ENCODE data around the gene HOXB8.

Gene HOXB8

DNA sequence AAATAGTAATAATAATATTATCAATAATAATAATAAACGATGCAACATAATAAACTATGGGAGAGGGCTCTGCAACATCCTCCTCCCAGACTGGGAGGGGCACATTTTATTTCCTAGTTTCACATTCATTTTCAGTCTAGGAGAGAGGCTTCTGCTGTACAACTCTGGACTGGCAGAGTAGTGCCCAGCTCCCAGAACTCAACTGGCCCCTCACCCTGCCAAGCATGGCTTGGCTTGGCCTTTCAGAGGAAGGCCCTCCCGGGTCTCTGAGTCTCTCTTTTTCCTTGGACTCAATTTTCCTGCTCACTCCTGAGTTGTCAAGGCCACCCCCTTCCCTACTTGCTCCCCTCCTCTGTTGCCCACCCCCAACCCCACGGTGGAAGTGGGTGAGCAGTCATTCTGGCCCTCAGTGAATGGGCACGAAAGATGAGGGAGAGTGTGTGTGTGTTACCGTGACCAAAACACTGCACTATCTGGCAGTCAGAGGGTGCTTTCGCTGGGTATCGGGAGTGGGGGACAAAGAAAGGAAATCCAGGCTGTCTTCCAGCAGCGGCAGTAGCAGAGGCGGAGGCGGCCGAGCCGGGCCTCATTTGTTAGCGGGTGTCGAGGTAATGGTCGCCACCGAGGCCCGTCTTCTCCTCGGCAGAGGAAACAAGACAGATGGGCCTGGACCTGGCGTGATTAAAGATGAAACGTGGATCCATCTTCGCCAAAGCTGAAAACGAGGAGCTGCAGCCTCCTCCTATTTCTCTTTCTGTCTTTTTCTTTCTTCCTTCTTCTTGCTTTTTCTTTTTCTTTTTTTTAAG is 39.2 kb downstream of the HOXB8 start:
- H3K36me3 ChIP-seq (ENCODE audit: low read depth), result peaks cover 5% of the 10 kb centered on the region
- no peaks in the 10 kb centered on the region for H3K9me3 ChIP-seq (ENCODE audit: severe bottlenecking)
- DNase-seq (ENCODE audit: low spot score) (no peak), ATAC-seq (ENCODE audit: low read depth) (no peak)
- peaks cover 5% of the 10 kb centered on the region for H3K4me1 ChIP-seq (ENCODE audit: insufficient read depth, poor library complexity, severe bottlenecking)
- H3K27ac ChIP-seq (ENCODE audit: poor library complexity, severe bottlenecking), result no peak overlapping the region
- H3K4me3 ChIP-seq (ENCODE audit: severe bottlenecking), result no peak overlapping the region
- no peaks in the 10 kb centered on the region for H3K27me3 ChIP-seq (ENCODE audit: insufficient read depth, poor library complexity, severe bottlenecking)
- TF ChIP-seq, protein P1, sequence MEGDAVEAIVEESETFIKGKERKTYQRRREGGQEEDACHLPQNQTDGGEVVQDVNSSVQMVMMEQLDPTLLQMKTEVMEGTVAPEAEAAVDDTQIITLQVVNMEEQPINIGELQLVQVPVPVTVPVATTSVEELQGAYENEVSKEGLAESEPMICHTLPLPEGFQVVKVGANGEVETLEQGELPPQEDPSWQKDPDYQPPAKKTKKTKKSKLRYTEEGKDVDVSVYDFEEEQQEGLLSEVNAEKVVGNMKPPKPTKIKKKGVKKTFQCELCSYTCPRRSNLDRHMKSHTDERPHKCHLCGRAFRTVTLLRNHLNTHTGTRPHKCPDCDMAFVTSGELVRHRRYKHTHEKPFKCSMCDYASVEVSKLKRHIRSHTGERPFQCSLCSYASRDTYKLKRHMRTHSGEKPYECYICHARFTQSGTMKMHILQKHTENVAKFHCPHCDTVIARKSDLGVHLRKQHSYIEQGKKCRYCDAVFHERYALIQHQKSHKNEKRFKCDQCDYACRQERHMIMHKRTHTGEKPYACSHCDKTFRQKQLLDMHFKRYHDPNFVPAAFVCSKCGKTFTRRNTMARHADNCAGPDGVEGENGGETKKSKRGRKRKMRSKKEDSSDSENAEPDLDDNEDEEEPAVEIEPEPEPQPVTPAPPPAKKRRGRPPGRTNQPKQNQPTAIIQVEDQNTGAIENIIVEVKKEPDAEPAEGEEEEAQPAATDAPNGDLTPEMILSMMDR (IDR thresholded peaks at IDR 0.05; ENCODE audit: poor library complexity, severe bottlenecking), result no peak

DNA sequence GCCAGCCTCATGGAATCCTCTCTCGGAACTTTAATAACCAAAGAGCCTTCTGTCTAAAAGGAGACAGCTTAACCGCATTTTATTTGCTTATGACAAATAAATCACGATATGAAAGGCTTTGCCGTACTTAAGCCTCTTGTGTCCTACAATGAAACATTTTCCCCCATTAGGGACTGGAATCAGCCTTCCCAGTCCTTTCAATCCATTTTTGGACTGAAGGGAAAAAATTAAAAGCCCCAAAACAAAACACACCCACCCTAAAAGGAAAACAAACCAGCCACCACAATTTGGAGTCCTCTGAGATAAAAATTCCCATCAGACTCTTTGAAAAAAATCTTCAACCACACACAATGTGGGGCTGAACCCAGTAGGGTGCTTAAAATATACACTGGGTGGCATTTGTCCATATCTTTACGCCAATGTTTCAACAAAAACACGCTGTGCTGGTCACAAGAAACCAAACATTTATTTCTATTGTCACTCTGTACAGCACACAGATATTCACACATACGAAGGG is 40.0 kb downstream of the HOXB8 start:
- Histone ChIP-seq H3K4me1 (ENCODE audit: insufficient read depth, poor library complexity, severe bottlenecking) (peaks cover 5% of the 10 kb centered on the region), H3K4me3 (ENCODE audit: severe bottlenecking) (no peak overlapping the region), H3K9me3 (ENCODE audit: severe bottlenecking) (no peaks in the 10 kb centered on the region), H3K27ac (ENCODE audit: poor library complexity, severe bottlenecking) (no peak overlapping the region), H3K27me3 (ENCODE audit: insufficient read depth, poor library complexity, severe bottlenecking) (no peaks in the 10 kb centered on the region), H3K36me3 (ENCODE audit: low read depth) (peaks cover 5% of the 10 kb centered on the region)
- TF ChIP-seq, protein P1 (IDR thresholded peaks at IDR 0.05; ENCODE audit: poor library complexity, severe bottlenecking), result no peak
- DNase-seq (ENCODE audit: low spot score), result no peak
- no peak for ATAC-seq (ENCODE audit: low read depth)

DNA sequence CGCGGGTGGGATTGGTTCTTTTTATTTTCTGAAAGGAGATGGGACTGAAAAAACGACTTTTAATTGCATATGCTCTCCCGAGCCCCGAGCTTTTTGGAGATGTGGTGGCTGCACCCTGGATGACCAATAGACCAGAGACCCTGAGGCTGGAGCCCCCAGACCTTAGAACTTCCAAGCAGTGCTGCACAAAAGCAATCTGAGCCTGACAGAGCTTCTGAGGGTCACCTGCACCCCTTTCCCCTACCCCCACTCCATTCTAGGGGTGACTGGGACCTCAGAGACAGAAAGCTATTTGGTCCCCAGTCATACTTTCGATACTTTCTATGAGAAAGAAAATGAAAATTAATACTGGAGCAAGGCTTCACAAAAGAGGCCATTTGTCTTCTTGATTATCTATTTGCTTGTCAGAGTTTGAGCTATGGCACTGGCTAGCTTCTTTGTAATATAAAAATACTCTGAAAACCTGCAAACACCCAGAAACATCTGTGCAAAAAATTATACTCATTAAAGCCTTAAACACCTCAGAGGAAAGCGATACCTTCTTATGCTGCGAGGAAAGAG is 40.5 kb downstream of the HOXB8 start:
- DNase-seq (ENCODE audit: low spot score) (no peak), ATAC-seq (ENCODE audit: low read depth) (no peak)
- H3K27me3 ChIP-seq (ENCODE audit: insufficient read depth, poor library complexity, severe bottlenecking), result no peaks in the 10 kb centered on the region
- H3K4me3 ChIP-seq (ENCODE audit: severe bottlenecking), result no peak overlapping the region
- peaks cover 5% of the 10 kb centered on the region for H3K36me3 ChIP-seq (ENCODE audit: low read depth)
- TF ChIP-seq, protein P1 (IDR thresholded peaks at IDR 0.05; ENCODE audit: poor library complexity, severe bottlenecking), result no peak
- H3K9me3 ChIP-seq (ENCODE audit: severe bottlenecking), result no peaks in the 10 kb centered on the region
- no peak overlapping the region for H3K27ac ChIP-seq (ENCODE audit: poor library complexity, severe bottlenecking)
- peaks cover 5% of the 10 kb centered on the region for H3K4me1 ChIP-seq (ENCODE audit: insufficient read depth, poor library complexity, severe bottlenecking)

DNA sequence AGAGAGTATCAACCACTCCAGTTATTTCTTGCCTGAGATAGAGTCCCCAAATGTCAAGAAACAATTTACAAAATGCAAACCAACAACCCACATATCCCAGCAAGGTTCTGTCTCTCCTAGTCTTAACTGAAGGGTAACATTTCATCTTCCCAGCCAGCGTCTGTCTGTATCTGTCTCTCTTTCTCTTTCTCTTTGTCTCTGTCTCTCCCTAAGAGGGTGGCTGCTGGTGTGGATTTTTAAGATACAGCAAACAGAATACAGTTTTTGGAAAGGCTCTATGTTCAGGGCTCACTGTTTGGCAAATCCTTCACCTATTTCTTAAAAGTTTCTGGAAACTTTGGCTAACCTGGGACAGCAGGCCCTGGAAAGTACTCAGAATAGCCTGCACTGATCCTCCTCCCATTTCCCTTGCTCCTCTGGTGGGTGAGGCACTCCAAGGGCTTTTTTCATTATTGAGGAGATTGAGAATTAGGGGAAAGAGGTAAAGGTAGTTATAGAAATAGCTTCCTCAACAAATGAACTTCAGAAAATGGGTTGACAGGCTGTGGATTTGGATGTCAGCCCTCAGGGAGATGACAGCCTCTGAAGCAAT is 43.2 kb downstream of the HOXB8 start:
- H3K9me3 ChIP-seq (ENCODE audit: severe bottlenecking), result no peaks in the 10 kb centered on the region
- H3K27me3 ChIP-seq (ENCODE audit: insufficient read depth, poor library complexity, severe bottlenecking), result no peaks in the 10 kb centered on the region
- H3K27ac ChIP-seq (ENCODE audit: poor library complexity, severe bottlenecking), result no peak overlapping the region
- H3K4me3 ChIP-seq (ENCODE audit: severe bottlenecking), result no peak overlapping the region
- DNase-seq (ENCODE audit: low spot score) (no peak), ATAC-seq (ENCODE audit: low read depth) (no peak)
- peaks cover 5% of the 10 kb centered on the region for H3K36me3 ChIP-seq (ENCODE audit: low read depth)
- TF ChIP-seq, protein P1 (IDR thresholded peaks at IDR 0.05; ENCODE audit: poor library complexity, severe bottlenecking), result no peak
- peaks cover 5% of the 10 kb centered on the region for H3K4me1 ChIP-seq (ENCODE audit: insufficient read depth, poor library complexity, severe bottlenecking)

Measured in RWPE2 (cell line).